ENCODE measurements around the gene PCDHGB4.
"Not testable (repeated sequence)": the region's sequence is repeated elsewhere in the genome, so short reads cannot be mapped to it uniquely, and the experiment has no call there.

PCDHGB4 gene

GRCh38 chr5:141387557-141388311, at the start of gene PCDHGB4:
PCDHGB4 (plus strand) TSS chr5:141387698; CDS start chr5:141387885, 187 bp downstream.
- H3K4me3 ChIP-seq (ENCODE audit: low read depth, low read length); DNase-seq (ENCODE audit: low read depth): not testable (repeated sequence)

- peak; percentile 48 for TF ChIP-seq CTCF (IDR thresholded peaks at IDR 0.05; ENCODE audit: low read depth, low read length, missing control alignments)
- DNase-seq (ENCODE audit: low read depth): no peak
- no peak within 1 kb of the TSS for H3K4me3 ChIP-seq (ENCODE audit: low read depth, low read length)
Measured at GRCh38 chr5:141338538-141339306, 48.8 kb upstream of the PCDHGB4 start, which contains the start of gene PCDHGA2. PCDHGA2 (plus strand) TSS chr5:141338760.

GRCh38 chr5:141340781-141341354, 46.6 kb upstream of the PCDHGB4 start:
- not testable (repeated sequence) for H3K4me3 ChIP-seq (ENCODE audit: low read depth, low read length); DNase-seq (ENCODE audit: low read depth)

- H3K4me3 ChIP-seq (ENCODE audit: low read depth, low read length): no peak overlapping the region
- DNase-seq (ENCODE audit: low read depth): no peak
- no peak for TF ChIP-seq CTCF (IDR thresholded peaks at IDR 0.05; ENCODE audit: low read depth, low read length, missing control alignments)
Measured at GRCh38 chr5:141342773-141343172, 44.7 kb upstream of the PCDHGB4 start.

GRCh38 chr5:141343242-141343952, 44.1 kb upstream of the PCDHGB4 start, which contains the start of gene PCDHGA3:
PCDHGA3 (plus strand) TSS chr5:141343829; CDS start chr5:141344034, 205 bp downstream.
- DNase-seq (ENCODE audit: low read depth): no peak
- H3K4me3 ChIP-seq (ENCODE audit: low read depth, low read length): no peak within 1 kb of the TSS
- peak; percentile 6 for TF ChIP-seq CTCF (IDR thresholded peaks at IDR 0.05; ENCODE audit: low read depth, low read length, missing control alignments)

GRCh38 chr5:141343953-141344463, 43.5 kb upstream of the PCDHGB4 start:
- TF ChIP-seq CTCF (IDR thresholded peaks at IDR 0.05; ENCODE audit: low read depth, low read length, missing control alignments): no peak
- no peak overlapping the region for H3K4me3 ChIP-seq (ENCODE audit: low read depth, low read length)
- no peak for DNase-seq (ENCODE audit: low read depth)

GRCh38 chr5:141345327-141345726, 42.2 kb upstream of the PCDHGB4 start:
- no peak for DNase-seq (ENCODE audit: low read depth)
- H3K4me3 ChIP-seq (ENCODE audit: low read depth, low read length): no peak overlapping the region
- TF ChIP-seq CTCF (IDR thresholded peaks at IDR 0.05; ENCODE audit: low read depth, low read length, missing control alignments): peak; percentile 7

GRCh38 chr5:141346017-141346416, 41.5 kb upstream of the PCDHGB4 start:
- H3K4me3 ChIP-seq (ENCODE audit: low read depth, low read length); DNase-seq (ENCODE audit: low read depth): not testable (repeated sequence)

Data from GM12864 (cell line).